ENCODE measurements around the gene SCNN1G. TPM values are rescaled to one million over a fixed set of nuclear protein-coding genes. Genes with fewer than 3 reads are reported as not detected.
A peak's percentile ranks its signal among the peaks of the same experiment; 100 is the strongest.

Gene SCNN1G
- total RNA-seq, 1 experiment from 2014 or later: 1.3 TPM

DNA sequence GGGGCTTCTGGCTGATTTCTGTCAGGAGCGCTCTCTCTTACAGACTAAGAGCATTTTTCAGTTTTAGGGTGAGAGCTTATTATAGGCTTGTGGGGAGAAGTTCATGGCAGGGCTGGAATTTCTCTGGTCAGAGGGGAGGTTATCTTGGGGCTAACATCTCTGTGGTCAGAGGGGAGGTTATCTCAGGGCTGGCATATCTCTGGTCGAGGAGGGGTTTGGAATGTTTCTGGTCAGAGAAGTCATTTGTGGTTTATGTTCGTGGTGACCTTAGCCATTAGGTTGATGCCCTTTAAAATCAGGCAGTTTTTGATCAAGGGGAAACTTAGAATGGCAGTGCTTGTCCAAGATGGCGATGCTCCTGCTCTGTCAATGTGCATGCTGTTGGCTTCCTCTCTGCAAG, 22.5 kb upstream of the SCNN1G start:
- H3K36me3 Mint-ChIP-seq: peaks cover 18% of the 10 kb centered on the region
- H3K4me3 Mint-ChIP-seq: no peak overlapping the region
- H3K27me3 Mint-ChIP-seq (ENCODE audit: low read depth): peaks cover 3% of the 10 kb centered on the region; the same call in 1 of the 2 replicates
- no peak overlapping the region for H3K27ac Mint-ChIP-seq
- ChIA-PET POLR2A (no interaction called here), CTCF (no interaction called here)
- H3K4me1 Mint-ChIP-seq: peaks cover 14% of the 10 kb centered on the region
- ATAC-seq (no peak), DNase-seq (ENCODE audit: low spot score) (no peak)
- peaks cover 23% of the 10 kb centered on the region for H3K9me3 Mint-ChIP-seq
- TF ChIP-seq RORB (CRISPR knock-in tag; IDR thresholded peaks at IDR 0.05) (no peak), ZNF232 (CRISPR knock-in tag; IDR thresholded peaks at IDR 0.05) (no peak), IRF2 (CRISPR knock-in tag; IDR thresholded peaks at IDR 0.05; ENCODE audit: borderline replicate concordance, low read depth) (no peak), ZNF423 (CRISPR knock-in tag; IDR thresholded peaks at IDR 0.05) (no peak)
- TF ChIP-seq, protein P1, sequence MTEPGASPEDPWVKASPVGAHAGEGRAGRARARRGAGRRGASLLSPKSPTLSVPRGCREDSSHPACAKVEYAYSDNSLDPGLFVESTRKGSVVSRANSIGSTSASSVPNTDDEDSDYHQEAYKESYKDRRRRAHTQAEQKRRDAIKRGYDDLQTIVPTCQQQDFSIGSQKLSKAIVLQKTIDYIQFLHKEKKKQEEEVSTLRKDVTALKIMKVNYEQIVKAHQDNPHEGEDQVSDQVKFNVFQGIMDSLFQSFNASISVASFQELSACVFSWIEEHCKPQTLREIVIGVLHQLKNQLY (CRISPR knock-in tag; IDR thresholded peaks at IDR 0.05): no peak
- TF ChIP-seq, protein P2, sequence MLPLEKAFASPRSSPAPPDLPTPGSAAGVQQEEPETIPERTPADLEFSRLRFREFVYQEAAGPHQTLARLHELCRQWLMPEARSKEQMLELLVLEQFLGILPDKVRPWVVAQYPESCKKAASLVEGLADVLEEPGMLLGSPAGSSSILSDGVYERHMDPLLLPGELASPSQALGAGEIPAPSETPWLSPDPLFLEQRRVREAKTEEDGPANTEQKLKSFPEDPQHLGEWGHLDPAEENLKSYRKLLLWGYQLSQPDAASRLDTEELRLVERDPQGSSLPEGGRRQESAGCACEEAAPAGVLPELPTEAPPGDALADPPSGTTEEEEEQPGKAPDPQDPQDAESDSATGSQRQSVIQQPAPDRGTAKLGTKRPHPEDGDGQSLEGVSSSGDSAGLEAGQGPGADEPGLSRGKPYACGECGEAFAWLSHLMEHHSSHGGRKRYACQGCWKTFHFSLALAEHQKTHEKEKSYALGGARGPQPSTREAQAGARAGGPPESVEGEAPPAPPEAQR (CRISPR knock-in tag; IDR thresholded peaks at IDR 0.05): no peak
- TF ChIP-seq, protein P3, sequence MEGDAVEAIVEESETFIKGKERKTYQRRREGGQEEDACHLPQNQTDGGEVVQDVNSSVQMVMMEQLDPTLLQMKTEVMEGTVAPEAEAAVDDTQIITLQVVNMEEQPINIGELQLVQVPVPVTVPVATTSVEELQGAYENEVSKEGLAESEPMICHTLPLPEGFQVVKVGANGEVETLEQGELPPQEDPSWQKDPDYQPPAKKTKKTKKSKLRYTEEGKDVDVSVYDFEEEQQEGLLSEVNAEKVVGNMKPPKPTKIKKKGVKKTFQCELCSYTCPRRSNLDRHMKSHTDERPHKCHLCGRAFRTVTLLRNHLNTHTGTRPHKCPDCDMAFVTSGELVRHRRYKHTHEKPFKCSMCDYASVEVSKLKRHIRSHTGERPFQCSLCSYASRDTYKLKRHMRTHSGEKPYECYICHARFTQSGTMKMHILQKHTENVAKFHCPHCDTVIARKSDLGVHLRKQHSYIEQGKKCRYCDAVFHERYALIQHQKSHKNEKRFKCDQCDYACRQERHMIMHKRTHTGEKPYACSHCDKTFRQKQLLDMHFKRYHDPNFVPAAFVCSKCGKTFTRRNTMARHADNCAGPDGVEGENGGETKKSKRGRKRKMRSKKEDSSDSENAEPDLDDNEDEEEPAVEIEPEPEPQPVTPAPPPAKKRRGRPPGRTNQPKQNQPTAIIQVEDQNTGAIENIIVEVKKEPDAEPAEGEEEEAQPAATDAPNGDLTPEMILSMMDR (IDR thresholded peaks at IDR 0.05): no peak
- TF ChIP-seq, protein P4, sequence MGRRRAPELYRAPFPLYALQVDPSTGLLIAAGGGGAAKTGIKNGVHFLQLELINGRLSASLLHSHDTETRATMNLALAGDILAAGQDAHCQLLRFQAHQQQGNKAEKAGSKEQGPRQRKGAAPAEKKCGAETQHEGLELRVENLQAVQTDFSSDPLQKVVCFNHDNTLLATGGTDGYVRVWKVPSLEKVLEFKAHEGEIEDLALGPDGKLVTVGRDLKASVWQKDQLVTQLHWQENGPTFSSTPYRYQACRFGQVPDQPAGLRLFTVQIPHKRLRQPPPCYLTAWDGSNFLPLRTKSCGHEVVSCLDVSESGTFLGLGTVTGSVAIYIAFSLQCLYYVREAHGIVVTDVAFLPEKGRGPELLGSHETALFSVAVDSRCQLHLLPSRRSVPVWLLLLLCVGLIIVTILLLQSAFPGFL (CRISPR knock-in tag; IDR thresholded peaks at IDR 0.05; ENCODE audit: borderline replicate concordance): no peak
- TF ChIP-seq, protein P5, sequence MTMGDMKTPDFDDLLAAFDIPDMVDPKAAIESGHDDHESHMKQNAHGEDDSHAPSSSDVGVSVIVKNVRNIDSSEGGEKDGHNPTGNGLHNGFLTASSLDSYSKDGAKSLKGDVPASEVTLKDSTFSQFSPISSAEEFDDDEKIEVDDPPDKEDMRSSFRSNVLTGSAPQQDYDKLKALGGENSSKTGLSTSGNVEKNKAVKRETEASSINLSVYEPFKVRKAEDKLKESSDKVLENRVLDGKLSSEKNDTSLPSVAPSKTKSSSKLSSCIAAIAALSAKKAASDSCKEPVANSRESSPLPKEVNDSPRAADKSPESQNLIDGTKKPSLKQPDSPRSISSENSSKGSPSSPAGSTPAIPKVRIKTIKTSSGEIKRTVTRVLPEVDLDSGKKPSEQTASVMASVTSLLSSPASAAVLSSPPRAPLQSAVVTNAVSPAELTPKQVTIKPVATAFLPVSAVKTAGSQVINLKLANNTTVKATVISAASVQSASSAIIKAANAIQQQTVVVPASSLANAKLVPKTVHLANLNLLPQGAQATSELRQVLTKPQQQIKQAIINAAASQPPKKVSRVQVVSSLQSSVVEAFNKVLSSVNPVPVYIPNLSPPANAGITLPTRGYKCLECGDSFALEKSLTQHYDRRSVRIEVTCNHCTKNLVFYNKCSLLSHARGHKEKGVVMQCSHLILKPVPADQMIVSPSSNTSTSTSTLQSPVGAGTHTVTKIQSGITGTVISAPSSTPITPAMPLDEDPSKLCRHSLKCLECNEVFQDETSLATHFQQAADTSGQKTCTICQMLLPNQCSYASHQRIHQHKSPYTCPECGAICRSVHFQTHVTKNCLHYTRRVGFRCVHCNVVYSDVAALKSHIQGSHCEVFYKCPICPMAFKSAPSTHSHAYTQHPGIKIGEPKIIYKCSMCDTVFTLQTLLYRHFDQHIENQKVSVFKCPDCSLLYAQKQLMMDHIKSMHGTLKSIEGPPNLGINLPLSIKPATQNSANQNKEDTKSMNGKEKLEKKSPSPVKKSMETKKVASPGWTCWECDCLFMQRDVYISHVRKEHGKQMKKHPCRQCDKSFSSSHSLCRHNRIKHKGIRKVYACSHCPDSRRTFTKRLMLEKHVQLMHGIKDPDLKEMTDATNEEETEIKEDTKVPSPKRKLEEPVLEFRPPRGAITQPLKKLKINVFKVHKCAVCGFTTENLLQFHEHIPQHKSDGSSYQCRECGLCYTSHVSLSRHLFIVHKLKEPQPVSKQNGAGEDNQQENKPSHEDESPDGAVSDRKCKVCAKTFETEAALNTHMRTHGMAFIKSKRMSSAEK (CRISPR knock-in tag; IDR thresholded peaks at IDR 0.05; ENCODE audit: borderline replicate concordance): no peak

DNA sequence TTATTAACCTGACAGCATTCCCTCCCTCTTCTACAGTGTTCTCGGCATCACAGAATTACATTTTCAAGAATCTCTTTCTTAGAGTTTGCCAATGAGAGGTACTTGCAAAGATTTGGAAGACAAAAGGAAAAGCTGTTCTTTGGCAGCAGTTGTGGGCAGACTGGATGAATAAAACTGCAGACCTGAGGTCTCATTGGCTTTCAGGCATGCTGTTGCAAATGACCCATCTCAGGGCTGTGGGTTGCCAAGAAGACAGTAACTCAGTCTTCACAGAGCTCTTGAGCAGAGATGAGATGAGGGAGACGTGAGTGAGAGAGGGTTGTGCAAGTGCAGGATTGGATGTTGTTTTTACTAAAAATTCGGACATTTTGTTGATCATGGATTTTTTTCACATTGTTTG, 22.0 kb upstream of the SCNN1G start:
- peaks cover 23% of the 10 kb centered on the region for H3K9me3 Mint-ChIP-seq
- CTCF ChIA-PET: no interaction called here
- POLR2A ChIA-PET: no interaction called here
- no peak for DNase-seq (ENCODE audit: low spot score)
- peaks cover 18% of the 10 kb centered on the region for H3K36me3 Mint-ChIP-seq
- H3K4me1 Mint-ChIP-seq: peaks cover 14% of the 10 kb centered on the region
- peak overlapping the region; percentile 32; the same call in 1 of the 2 replicates for H3K27ac Mint-ChIP-seq
- H3K4me3 Mint-ChIP-seq: no peak overlapping the region
- peak; percentile 59 for ATAC-seq
- peaks cover 3% of the 10 kb centered on the region; the same call in 1 of the 2 replicates for H3K27me3 Mint-ChIP-seq (ENCODE audit: low read depth)
- TF ChIP-seq, protein P6, sequence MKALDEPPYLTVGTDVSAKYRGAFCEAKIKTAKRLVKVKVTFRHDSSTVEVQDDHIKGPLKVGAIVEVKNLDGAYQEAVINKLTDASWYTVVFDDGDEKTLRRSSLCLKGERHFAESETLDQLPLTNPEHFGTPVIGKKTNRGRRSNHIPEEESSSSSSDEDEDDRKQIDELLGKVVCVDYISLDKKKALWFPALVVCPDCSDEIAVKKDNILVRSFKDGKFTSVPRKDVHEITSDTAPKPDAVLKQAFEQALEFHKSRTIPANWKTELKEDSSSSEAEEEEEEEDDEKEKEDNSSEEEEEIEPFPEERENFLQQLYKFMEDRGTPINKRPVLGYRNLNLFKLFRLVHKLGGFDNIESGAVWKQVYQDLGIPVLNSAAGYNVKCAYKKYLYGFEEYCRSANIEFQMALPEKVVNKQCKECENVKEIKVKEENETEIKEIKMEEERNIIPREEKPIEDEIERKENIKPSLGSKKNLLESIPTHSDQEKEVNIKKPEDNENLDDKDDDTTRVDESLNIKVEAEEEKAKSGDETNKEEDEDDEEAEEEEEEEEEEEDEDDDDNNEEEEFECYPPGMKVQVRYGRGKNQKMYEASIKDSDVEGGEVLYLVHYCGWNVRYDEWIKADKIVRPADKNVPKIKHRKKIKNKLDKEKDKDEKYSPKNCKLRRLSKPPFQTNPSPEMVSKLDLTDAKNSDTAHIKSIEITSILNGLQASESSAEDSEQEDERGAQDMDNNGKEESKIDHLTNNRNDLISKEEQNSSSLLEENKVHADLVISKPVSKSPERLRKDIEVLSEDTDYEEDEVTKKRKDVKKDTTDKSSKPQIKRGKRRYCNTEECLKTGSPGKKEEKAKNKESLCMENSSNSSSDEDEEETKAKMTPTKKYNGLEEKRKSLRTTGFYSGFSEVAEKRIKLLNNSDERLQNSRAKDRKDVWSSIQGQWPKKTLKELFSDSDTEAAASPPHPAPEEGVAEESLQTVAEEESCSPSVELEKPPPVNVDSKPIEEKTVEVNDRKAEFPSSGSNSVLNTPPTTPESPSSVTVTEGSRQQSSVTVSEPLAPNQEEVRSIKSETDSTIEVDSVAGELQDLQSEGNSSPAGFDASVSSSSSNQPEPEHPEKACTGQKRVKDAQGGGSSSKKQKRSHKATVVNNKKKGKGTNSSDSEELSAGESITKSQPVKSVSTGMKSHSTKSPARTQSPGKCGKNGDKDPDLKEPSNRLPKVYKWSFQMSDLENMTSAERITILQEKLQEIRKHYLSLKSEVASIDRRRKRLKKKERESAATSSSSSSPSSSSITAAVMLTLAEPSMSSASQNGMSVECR (CRISPR knock-in tag; IDR thresholded peaks at IDR 0.05; ENCODE audit: borderline replicate concordance): no peak
- no peak for TF ChIP-seq ZNF396 (CRISPR knock-in tag; IDR thresholded peaks at IDR 0.05; ENCODE audit: borderline replicate concordance)
- no peak for TF ChIP-seq NFYB (CRISPR knock-in tag; conservative IDR thresholded peaks at IDR 0.05; ENCODE audit: low read depth)
- no peak for TF ChIP-seq ELF4 (CRISPR knock-in tag; IDR thresholded peaks at IDR 0.05; ENCODE audit: low read depth)
- TF ChIP-seq, protein P7, sequence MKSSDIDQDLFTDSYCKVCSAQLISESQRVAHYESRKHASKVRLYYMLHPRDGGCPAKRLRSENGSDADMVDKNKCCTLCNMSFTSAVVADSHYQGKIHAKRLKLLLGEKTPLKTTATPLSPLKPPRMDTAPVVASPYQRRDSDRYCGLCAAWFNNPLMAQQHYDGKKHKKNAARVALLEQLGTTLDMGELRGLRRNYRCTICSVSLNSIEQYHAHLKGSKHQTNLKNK (CRISPR knock-in tag; IDR thresholded peaks at IDR 0.05): no peak
- TF ChIP-seq HMGA2 (CRISPR knock-in tag; IDR thresholded peaks at IDR 0.05): no peak
- no peak for TF ChIP-seq NR2C2 (CRISPR knock-in tag; IDR thresholded peaks at IDR 0.05)
- TF ChIP-seq, protein P2 (CRISPR knock-in tag; IDR thresholded peaks at IDR 0.05): no peak
- TF ChIP-seq RELA (CRISPR knock-in tag; IDR thresholded peaks at IDR 0.05; ENCODE audit: borderline replicate concordance): no peak
- no peak for TF ChIP-seq FOXJ3 (CRISPR knock-in tag; IDR thresholded peaks at IDR 0.05; ENCODE audit: borderline replicate concordance)

All from WTC11 (cell line).